NB4 (cell line): ENCODE data around the gene EMB.
"Not testable (repeated sequence)": the region's sequence is repeated elsewhere in the genome, so short reads cannot be mapped to it uniquely, and the experiment has no call there.

Experiments
- DNase-seq: peaks from one replicate; pipeline ENCODE4 v3.0.0; 2010; ENCODE audit warnings: low read depth
- H3K4me3 ChIP-seq: one replicate; pipeline ENCODE4 v1.5.1; 2011; ENCODE audit warnings: mild to moderate bottlenecking, low read depth, low read length, moderate library complexity
- MYC ChIP-seq: IDR thresholded peaks from 2 replicates; pipeline ENCODE4 v1.6.1; 2011; ENCODE audit warnings: low read depth, low read length
- POLR2A ChIP-seq: IDR thresholded peaks from 2 replicates; pipeline ENCODE4 v1.6.1; 2011; ENCODE audit warnings: mild to moderate bottlenecking; ENCODE audit not compliant: insufficient read length; ENCODE audit errors: extremely low read depth
- TF ChIP-seq, protein P1 (sequence below): IDR thresholded peaks from one replicate; pipeline ENCODE4 v1.5.1; 2012; ENCODE audit warnings: low read depth, low read length
- TF ChIP-seq, protein P2 (sequence below): IDR thresholded peaks from 2 replicates; pipeline ENCODE4 v1.6.1; 2011; ENCODE audit warnings: low read depth, low read length

Gene EMB

DNA sequence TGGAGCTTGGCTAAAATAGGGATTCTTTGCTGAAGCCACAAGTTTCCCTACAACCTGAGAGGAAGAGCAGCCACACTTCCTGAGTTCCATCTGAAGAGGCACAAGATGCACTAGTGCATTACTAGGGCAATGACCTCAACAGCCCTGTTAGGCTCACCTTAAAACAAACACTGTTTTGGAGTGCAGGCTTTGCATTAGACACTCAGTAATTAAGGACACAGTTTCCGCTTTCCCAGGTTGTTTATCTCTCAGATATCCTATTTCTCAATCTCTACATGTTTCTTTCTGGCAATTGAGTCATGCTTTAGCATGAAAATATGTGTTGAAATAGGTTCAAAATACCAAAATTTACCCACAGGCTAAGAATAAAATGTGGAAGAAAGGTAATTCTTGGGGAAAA, 34.2 kb downstream of the EMB start:
- DNase-seq: no peak
- TF ChIP-seq POLR2A: no peak
- TF ChIP-seq MYC: no peak
- TF ChIP-seq, protein P1, sequence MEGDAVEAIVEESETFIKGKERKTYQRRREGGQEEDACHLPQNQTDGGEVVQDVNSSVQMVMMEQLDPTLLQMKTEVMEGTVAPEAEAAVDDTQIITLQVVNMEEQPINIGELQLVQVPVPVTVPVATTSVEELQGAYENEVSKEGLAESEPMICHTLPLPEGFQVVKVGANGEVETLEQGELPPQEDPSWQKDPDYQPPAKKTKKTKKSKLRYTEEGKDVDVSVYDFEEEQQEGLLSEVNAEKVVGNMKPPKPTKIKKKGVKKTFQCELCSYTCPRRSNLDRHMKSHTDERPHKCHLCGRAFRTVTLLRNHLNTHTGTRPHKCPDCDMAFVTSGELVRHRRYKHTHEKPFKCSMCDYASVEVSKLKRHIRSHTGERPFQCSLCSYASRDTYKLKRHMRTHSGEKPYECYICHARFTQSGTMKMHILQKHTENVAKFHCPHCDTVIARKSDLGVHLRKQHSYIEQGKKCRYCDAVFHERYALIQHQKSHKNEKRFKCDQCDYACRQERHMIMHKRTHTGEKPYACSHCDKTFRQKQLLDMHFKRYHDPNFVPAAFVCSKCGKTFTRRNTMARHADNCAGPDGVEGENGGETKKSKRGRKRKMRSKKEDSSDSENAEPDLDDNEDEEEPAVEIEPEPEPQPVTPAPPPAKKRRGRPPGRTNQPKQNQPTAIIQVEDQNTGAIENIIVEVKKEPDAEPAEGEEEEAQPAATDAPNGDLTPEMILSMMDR: no peak
- TF ChIP-seq, protein P2, sequence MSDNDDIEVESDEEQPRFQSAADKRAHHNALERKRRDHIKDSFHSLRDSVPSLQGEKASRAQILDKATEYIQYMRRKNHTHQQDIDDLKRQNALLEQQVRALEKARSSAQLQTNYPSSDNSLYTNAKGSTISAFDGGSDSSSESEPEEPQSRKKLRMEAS: no peak
- H3K4me3 ChIP-seq: no peak overlapping the region

DNA sequence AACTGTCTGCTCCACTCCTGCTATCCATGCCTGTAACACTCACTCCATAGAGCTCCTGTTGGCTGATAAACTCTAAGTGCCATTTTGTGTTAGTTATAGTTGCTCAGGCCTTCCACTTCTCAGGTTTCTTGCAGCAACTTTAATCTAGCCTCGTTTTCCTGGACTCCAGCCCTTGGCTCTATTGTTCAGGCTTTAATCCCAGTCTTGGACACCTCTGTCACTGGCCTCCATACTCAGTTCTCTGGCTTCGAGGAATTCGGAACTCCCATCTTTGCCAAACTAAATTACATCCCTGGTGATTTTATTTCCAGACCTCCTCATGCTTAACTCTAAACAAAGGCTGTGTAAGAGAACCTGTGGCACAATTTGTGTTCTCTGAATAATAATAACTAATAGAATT, 39.8 kb downstream of the EMB start:
- TF ChIP-seq MYC (no peak), POLR2A (no peak)
- TF ChIP-seq, protein P1: no peak
- TF ChIP-seq, protein P2: no peak
- no peak for DNase-seq
- no peak overlapping the region for H3K4me3 ChIP-seq

DNA sequence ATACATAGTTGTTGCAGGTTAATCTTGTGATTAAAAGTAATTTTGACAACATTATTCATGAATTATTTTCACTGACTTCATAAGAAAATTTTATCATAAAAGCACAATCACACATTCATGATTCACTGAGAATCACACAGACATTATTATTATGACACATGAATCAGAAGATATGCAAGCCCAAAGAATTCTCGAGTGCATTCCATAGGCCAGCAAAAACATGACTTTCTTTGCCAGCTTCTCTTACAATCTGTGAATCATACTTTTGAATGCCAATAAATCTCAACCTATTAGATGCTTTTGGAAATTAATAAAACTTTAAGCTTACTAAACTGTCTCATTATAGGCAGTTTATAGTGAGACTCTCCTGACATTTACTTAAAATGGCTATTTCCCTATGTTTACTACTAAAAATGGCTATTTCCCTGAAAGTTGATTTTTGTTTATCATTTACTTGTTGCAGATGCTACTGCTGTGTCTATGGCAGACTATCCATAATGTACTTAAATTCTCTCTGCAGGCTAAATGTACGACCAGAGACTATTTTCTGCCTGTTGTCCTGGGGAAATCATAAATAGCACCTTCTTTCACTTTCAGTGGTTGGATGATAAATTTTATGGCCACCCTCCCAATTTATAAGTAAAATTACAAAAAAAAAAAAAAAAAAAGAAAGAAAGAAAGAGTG, 47.0 kb downstream of the EMB start:
- not testable (repeated sequence) for H3K4me3 ChIP-seq, DNase-seq

DNA sequence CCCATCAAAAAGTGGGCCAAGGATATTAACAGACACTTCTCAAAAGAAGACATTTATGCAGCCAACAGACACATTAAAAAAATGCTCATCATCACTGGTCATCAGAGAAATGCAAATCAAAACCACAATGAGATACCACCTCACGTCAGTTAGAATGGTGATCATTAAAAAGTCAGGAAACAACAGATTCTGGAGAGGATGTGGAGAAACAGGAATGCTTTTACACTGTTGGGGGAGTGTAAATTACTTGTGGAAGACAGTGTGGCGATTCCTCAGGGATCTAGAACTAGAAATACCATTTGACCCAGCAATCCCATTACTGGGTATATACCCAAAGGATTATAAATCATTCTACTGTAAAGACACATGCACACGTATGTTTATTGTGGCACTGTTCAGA, 48.8 kb downstream of the EMB start:
- DNase-seq, H3K4me3 ChIP-seq: not testable (repeated sequence)

DNA sequence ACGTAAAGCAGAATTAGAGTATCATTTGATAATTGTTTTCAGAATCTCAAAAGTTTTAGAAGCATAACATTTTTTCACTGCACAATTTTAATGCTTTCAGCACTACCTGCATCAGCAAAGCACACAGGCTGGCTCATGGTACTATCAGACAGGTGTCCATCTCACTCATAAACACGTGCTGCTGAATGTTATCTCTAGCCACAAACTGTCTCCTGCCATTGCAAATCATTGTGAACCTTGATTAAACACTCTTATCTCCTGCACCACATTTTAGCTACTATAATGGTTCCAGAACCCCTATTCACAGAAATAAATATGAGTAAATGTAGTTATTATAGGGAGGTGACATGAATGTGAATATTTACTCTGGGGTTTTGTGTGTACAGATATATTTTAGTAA, 56.7 kb downstream of the EMB start:
- DNase-seq, H3K4me3 ChIP-seq: not testable (repeated sequence)
- TF ChIP-seq, protein P2: 0 out of 2 replicates have a peak, but pooled peaks have one; percentile 22

DNA sequence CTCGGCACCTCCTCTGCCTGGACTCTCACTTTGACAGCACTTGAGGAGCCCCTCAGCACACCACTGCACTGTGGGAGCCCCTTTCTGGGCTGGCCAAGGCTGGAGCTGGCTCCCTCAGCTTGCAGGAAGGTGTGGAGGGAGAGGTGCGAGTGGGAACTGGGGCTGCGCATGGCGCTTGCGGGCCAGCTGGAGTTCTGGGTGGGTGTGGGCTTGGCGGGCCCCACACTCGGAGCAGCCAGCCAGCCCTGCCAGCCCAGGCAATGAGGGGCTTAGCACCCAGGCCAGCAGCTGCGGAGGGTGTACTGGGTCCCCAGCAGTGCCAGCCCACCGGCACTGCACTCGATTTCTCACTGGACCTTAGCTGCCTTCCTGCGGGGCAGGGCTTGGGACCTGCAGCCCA, 64.4 kb downstream of the EMB start:
- not testable (repeated sequence) for H3K4me3 ChIP-seq, DNase-seq

DNA sequence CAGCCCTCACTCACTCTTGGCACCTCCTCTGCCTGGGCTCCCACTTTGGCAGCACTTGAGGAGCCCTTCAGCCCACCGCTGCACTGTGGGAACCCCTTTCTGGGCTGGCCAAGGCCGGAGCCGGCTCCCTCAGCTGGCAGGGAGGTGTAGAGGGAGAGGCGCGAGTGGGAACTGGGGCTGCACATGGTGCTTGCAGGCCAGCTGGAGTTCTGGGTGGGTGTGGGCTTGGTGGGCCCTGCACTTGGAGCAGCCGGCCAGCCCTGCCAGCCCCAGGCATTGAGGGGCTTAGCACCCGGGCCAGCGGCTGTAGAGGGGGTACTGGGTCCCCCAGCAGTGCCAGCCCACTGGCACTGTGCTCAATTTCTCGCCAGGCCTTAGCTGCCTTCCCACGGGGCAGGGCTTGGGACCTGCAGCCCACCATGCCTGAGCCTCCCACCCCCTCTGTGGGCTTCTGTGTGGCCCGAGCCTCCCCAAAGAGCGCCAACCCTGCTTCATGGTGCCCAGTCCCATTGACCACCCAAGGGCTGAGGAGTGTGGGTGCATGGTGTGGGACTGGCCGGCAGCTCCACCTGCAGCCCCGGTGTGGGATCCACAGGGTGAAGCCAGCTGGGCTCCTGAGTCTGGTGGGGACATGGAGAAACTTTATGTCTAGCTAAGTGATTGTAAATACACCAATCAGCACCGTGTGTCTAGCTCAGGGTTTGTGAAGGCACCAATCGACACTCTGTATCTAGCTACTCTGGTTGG, 71.6 kb downstream of the EMB start:
- not testable (repeated sequence) for H3K4me3 ChIP-seq, DNase-seq

DNA sequence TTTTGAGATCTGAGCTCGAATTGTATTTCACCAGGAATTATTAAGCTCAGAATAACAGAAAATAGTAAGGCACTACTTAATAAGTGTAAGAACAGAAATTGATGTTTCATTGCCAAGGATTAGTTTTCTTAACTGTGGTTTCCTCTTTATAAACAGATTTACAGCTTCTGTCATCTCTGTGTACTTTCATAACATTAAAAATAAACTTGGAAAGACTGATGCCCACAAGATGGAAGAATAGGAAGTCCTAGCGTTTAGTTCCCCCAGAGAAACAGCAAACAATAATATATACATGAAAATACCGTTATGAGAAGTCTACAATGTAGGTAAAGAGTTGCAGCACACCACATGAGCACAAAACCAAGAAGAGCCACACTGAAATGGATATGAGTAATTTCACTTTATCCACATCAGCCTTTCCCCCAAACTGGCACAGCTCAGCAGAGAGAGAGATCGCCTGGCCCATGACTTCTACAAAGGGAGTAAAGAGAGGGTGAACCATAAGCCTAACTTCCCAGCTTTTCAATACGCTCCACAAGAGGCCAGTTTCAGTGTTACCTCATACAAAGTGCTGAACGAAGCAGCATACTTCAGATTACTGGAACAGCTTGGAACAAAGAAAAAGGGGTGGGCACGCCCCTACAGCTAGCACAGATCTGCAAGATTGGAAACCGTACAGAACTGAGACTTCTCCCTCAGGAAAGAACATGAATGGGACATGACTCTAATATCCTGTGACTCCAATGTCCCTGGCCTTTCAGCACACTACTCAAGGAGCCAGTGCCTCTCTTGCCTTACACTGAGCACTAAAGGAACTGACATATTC, 75.4 kb downstream of the EMB start:
- no peak for DNase-seq
- H3K4me3 ChIP-seq: no peak overlapping the region
- TF ChIP-seq, protein P1: no peak
- TF ChIP-seq, protein P2: no peak
- TF ChIP-seq POLR2A (no peak), MYC (no peak)

DNA sequence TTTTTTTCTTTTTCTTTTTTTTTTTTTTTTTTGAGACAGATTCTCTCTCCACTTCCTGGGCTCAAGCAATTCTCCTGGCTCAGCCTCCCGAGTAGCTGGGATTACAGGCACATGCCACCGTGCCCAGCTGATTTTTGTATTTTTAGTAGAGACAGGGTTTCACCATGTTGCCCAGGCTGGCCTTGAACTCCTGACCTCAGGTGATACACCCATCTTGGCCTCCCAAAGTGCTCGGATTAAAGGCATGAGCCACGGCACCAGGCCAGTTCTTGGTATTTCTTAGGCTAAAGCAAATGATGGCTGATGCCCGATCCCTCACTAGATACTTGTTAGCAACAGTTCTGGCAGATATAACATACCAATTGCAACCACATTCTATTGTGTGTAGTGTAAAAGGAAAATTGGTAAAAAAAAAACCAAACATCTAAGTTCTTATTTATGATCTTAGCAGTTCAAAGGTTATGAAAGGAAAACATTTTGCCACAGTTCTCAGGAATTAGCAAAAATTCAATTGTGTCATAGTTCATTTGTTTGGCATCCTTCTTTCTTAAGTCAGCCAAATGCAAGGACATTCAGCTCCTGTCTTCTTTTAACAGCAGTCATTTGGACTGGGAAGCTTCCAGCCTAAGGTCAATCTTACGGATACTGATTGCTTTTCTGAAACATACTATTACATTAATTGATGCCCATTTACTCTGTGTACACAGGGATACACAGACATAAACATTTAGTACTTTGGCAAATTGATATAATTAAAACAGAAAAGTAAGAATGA, 76.4 kb downstream of the EMB start:
- not testable (repeated sequence) for H3K4me3 ChIP-seq, DNase-seq
